Measurements from ENCODE around the gene TTLL9.

DNA sequence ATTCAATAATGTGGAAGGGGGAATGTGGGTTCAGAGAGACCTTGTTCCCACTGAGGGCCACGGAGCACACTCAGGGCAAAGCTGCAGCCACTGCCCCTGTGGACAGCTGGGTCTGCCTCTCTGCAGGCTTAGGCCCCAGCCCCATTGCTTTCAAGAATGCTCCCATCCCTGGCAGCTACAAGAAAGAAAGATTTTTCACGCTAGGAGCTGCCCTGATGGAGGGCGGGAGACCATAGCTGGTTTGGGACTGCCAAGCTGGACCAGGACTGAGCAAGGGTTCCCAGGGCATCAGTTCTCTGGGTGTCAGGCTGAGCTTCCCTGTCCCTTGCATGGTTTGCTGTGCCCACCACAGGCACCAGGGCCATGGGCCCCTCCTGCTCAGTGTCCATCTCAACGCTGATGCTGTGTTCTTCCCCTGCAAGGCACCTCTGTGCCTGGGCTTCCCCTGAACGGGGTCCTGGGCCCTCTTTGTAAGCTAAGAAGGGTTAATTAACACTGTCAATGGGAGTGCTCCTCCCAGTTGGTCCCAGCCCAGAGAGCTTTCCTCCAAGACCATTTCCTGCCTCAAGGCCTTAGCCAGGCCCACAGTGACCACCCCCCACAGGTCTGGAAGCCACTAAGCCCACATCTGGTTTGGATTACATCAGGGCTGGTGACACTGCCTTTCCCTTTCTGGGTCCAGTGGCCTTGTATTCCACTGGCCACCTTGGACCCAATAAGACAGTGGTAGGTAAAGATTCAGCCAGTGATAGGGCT lies 33.4 kb upstream of the TTLL9 start:
- TF ChIP-seq EZH2 (IDR thresholded peaks at IDR 0.05) (no peak), POLR2AphosphoS5 (IDR thresholded peaks at IDR 0.05; ENCODE audit: borderline replicate concordance, low read depth, low read length) (no peak), FOXP2 (optimal IDR thresholded peaks at IDR 0.05; ENCODE audit: control extremely low read depth, extremely low read length, insufficient read depth) (no peak)

Data from SK-N-MC (cell line).